ENCODE data around the gene NPPA. TPM values are rescaled to one million over a fixed set of nuclear protein-coding genes. Genes with fewer than 3 reads are reported as not detected.

NPPA gene
- total and polyA plus RNA-seq, 2 experiments from 2014 or later: 0.22 TPM; not detected in 1

DNA sequence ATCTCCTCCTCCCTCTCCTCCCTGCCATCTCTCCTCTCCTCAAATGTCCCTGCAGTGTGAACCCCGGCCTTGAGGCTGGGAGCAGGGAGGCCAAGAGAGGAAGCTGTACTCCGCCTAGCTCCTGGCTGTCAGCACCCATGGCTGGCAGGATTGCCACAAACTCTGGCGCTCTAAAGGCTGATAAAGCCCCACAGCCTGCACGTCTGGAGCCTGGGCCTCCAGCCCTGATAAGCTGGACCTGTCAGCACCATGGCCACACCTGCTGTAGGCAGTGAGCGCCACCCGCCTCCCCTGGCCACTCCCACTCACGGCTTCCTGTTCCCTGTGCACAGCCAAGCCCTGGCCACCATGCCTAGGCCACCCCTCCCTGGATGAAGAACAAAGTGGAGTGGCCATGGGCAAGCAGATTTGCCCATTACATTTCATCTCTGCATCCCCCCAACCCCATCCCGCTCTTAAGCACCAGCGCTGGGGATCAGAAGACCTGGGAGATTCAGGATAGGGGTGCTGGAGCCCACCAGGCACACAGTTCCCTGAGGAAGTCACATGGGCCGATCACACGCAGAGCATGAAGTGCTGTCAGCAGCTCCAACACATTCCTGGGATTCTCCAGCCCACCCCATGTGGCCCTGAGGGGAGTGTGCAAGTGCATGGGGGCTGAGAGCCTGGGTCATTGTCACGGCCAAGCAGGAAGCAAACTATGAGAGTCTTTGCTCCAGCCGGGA lies 35.4 kb upstream of the NPPA start:
- Histone ChIP-seq H3K4me3 (no peak overlapping the region), H3K4me2 (no peak overlapping the region), H4K20me1 (ENCODE audit: insufficient read depth, poor library complexity, severe bottlenecking) (no peaks in the 10 kb centered on the region), H3K36me3 (replicated peaks; ENCODE audit: insufficient read depth, low read depth) (no peaks in the 10 kb centered on the region), H3K9me2 (replicated peaks; ENCODE audit: insufficient read depth) (no peaks in the 10 kb centered on the region), H3K4me1 (ENCODE audit: insufficient read depth) (peaks cover 9% of the 10 kb centered on the region), H3K27me3 (no peaks in the 10 kb centered on the region), H3K79me2 (no peaks in the 10 kb centered on the region), H3K9me3 (ENCODE audit: low read depth) (no peaks in the 10 kb centered on the region), H2AFZ (no peak overlapping the region), H3K27ac (no peak overlapping the region)
- TF ChIP-seq EZH2 (IDR thresholded peaks at IDR 0.05; ENCODE audit: borderline replicate concordance): no peak
- TF ChIP-seq, protein P1, sequence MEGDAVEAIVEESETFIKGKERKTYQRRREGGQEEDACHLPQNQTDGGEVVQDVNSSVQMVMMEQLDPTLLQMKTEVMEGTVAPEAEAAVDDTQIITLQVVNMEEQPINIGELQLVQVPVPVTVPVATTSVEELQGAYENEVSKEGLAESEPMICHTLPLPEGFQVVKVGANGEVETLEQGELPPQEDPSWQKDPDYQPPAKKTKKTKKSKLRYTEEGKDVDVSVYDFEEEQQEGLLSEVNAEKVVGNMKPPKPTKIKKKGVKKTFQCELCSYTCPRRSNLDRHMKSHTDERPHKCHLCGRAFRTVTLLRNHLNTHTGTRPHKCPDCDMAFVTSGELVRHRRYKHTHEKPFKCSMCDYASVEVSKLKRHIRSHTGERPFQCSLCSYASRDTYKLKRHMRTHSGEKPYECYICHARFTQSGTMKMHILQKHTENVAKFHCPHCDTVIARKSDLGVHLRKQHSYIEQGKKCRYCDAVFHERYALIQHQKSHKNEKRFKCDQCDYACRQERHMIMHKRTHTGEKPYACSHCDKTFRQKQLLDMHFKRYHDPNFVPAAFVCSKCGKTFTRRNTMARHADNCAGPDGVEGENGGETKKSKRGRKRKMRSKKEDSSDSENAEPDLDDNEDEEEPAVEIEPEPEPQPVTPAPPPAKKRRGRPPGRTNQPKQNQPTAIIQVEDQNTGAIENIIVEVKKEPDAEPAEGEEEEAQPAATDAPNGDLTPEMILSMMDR (IDR thresholded peaks at IDR 0.05; ENCODE audit: poor library complexity): no peak
- TF ChIP-seq EZH2phosphoT487 (IDR thresholded peaks at IDR 0.05; ENCODE audit: low read depth, severe bottlenecking, unreplicated experiment): no peak
- WGBS (ENCODE audit: low lambda C conversion rate, missing lambda C conversion rate): 39% methylated on average over 12 of the region's 13 CpGs
- DNase-seq (ENCODE audit: low spot score): peak; percentile 85

DNA sequence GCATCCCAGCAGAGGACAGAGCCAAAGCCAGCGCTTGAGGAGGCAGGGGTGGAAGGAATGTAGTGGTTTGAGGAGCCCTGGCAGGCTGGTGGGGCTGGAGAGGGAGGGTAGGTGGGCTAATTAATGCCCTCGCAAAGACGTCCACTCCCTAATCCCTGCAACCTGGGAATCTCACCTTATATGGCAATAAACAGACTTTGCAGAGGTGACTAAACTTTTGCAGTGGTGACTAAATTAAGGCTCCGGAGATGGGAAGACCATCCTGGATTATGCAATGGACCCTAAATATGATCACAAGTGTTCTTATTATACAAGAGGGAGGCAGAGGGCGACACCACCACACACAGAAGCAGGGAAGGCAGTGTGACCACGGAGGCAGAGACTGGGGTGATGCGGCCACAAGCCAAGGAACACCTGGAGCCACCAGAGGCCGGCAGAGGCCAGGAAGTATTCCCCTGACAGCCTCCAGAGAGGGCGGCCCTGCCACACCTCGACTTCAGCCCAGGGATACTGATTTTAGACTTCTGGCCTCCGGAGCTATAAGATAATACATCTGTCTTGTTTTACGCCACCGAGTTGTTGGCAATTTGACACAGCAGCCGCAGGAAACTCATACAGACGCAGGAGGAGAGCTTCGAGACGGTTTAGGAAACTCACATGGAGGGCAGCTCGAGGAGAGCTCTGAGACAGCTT lies 34.3 kb upstream of the NPPA start:
- H3K4me1 ChIP-seq (ENCODE audit: insufficient read depth): peaks cover 9% of the 10 kb centered on the region
- no peak overlapping the region for H3K27ac ChIP-seq
- no peaks in the 10 kb centered on the region for H3K79me2 ChIP-seq
- H3K9me3 ChIP-seq (ENCODE audit: low read depth): no peaks in the 10 kb centered on the region
- H3K9me2 ChIP-seq (replicated peaks; ENCODE audit: insufficient read depth): no peaks in the 10 kb centered on the region
- TF ChIP-seq EZH2phosphoT487 (IDR thresholded peaks at IDR 0.05; ENCODE audit: low read depth, severe bottlenecking, unreplicated experiment): no peak
- TF ChIP-seq EZH2 (IDR thresholded peaks at IDR 0.05; ENCODE audit: borderline replicate concordance): no peak
- TF ChIP-seq, protein P1 (IDR thresholded peaks at IDR 0.05; ENCODE audit: poor library complexity): no peak
- no peak overlapping the region for H2AFZ ChIP-seq
- DNase-seq (ENCODE audit: low spot score): no peak
- H4K20me1 ChIP-seq (ENCODE audit: insufficient read depth, poor library complexity, severe bottlenecking): no peaks in the 10 kb centered on the region
- no peaks in the 10 kb centered on the region for H3K27me3 ChIP-seq
- no peak overlapping the region for H3K4me2 ChIP-seq
- no peaks in the 10 kb centered on the region for H3K36me3 ChIP-seq (replicated peaks; ENCODE audit: insufficient read depth, low read depth)
- WGBS (ENCODE audit: low lambda C conversion rate, missing lambda C conversion rate): 86% methylated on average over 18 of the region's 18 CpGs
- H3K4me3 ChIP-seq: no peak overlapping the region

DNA sequence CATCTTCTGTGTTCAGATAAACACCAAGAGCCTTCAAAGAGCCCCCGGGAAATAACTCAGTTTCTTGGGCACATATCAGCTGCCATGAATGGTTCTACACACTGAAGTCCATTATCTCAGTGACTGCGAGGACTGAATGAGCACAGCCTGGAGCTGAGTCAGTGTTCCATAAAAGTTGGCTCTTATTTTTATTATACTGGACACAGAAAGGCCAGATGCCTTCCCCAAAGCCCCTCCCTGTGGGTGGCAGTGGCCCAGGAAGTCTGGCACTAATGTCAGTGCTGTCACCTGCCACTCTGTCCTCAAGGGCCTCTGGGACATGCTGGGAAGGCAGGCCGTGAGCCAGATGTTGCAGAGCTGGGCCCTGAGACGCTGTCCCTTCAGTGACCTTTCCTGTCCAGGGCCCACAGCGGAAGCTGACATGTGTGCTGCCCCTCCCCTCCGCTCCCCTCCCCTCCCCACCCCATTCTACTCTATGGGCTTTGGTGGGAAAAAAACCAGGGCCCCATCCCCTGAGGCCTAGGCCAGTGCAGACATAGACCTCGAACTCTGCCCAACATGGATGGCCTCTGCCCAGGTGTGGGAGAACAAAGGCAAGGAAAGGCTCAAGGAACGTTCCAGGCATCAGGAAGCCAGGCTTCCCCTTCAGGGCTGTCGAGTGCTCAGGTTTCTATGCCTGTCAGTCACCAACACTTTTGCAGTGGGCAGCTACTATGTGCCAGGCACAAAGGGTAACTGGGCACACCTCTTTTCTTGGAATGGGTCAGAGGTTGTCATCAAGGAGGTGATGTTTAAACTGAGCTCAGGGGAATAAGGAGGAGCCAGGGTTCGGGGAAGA lies 33.5 kb upstream of the NPPA start:
- no peak for DNase-seq (ENCODE audit: low spot score)
- Histone ChIP-seq H3K9me2 (replicated peaks; ENCODE audit: insufficient read depth) (no peaks in the 10 kb centered on the region), H3K4me1 (ENCODE audit: insufficient read depth) (peaks cover 9% of the 10 kb centered on the region), H3K27ac (no peak overlapping the region), H3K4me3 (no peak overlapping the region), H2AFZ (no peak overlapping the region), H3K27me3 (no peaks in the 10 kb centered on the region), H3K9me3 (ENCODE audit: low read depth) (no peaks in the 10 kb centered on the region), H3K36me3 (replicated peaks; ENCODE audit: insufficient read depth, low read depth) (no peaks in the 10 kb centered on the region), H3K79me2 (no peaks in the 10 kb centered on the region), H4K20me1 (ENCODE audit: insufficient read depth, poor library complexity, severe bottlenecking) (no peaks in the 10 kb centered on the region), H3K4me2 (no peak overlapping the region)
- WGBS (ENCODE audit: low lambda C conversion rate, missing lambda C conversion rate): 62% methylated on average over 10 of the region's 10 CpGs
- TF ChIP-seq EZH2 (IDR thresholded peaks at IDR 0.05; ENCODE audit: borderline replicate concordance) (no peak), EZH2phosphoT487 (IDR thresholded peaks at IDR 0.05; ENCODE audit: low read depth, severe bottlenecking, unreplicated experiment) (no peak)
- TF ChIP-seq, protein P1 (IDR thresholded peaks at IDR 0.05; ENCODE audit: poor library complexity): no peak

Data from hepatocyte (in vitro differentiated cells).